HCT116 (cell line): Measurements from ENCODE around the gene VCX. TPM values are rescaled to one million over a fixed set of nuclear protein-coding genes. Genes with fewer than 3 reads are reported as not detected.

Experiments
- ATAC-seq: fragments of 200-7000 bp; cut with Tn5 transposase; 2 replicates; pipeline ENCODE4 v1.9.1; 2020; ENCODE audit warnings: mild to moderate bottlenecking, moderate library complexity
- BruUV-seq: library from RNA; stranded (reverse); fragments of 400-500 nt; replicated peaks from 2 replicates; lab custom pipeline; 2021; lab: Mats Ljungman, UMichigan
- CTCF ChIA-PET: fragments of 300-600 bp; sonication (Branson Sonifier 250); formaldehyde crosslinking; loops from one replicate; lab custom pipeline; 2021; ENCODE audit warnings: antibody characterized with exemption; lab: Charles Lee
- POLR2A ChIA-PET: fragments of 300-600, 350-600 bp; sonication (Branson Sonifier 250); formaldehyde crosslinking; loops from one replicate; lab custom pipeline; 2021; ENCODE audit warnings: antibody characterized with exemption; lab: Charles Lee
- RAD21 ChIA-PET, 2 experiments: fragments of 300-600 bp; sonication (Branson Sonifier 250); formaldehyde crosslinking; loops; one replicate each; lab custom pipeline; 2023; ENCODE audit warnings: low total read pairs in 2 of 2; ENCODE audit not compliant: uncharacterized antibody in 2 of 2, unreplicated experiment in 2 of 2, low non-redundant PET in 1 of 2; lab: Charles Lee
- DNase-seq: peaks from one replicate; pipeline ENCODE4 v3.0.0-alpha.2; 2010; ENCODE audit warnings: low read depth, low spot score
- H2AFZ ChIP-seq: fragments of 200-600 bp; shearing (Covaris generic), sonication (generic); 2 replicates; pipeline ENCODE4 v1.6.1; 2017; ENCODE audit warnings: low read depth, mixed run types, mixed read lengths, antibody characterized with exemption, low read length; ENCODE audit not compliant: poor library complexity, severe bottlenecking
- H3K27ac ChIP-seq: 2 replicates; pipeline ENCODE4 v1.5.1; 2012; ENCODE audit warnings: low read depth, low read length
- H3K27me3 ChIP-seq: fragments of 200-600 bp; sonication (generic); 2 replicates; pipeline ENCODE4 v1.6.1; 2016; ENCODE audit warnings: mixed run types, low read length, mixed read lengths; ENCODE audit not compliant: insufficient read depth
- H3K36me3 ChIP-seq, 2 experiments: fragments of 200-500 bp in 1 of 2; fragments of 200-600 bp in 1 of 2; sonication (Bioruptor generic) in 1 of 2; sonication (generic) in 1 of 2; 2 replicates each; pipeline versions ENCODE4 v1.5.1 to v1.6.1; 2014 to 2016; ENCODE audit warnings: low read length in 2 of 2, inconsistent platforms in 1 of 2, mixed read lengths in 1 of 2, mixed run types in 1 of 2; ENCODE audit not compliant: insufficient read depth in 2 of 2, control insufficient read depth in 1 of 2
- H3K4me1 ChIP-seq, 2 experiments: fragments of 200-600 bp in 1 of 2; sonication (generic) in 1 of 2; 2 replicates each; pipeline versions ENCODE4 v1.5.1 to v1.6.1; 2012 to 2017; ENCODE audit warnings: low read length in 2 of 2, inconsistent platforms in 1 of 2, mild to moderate bottlenecking in 1 of 2, mixed read lengths in 1 of 2, mixed run types in 1 of 2, moderate library complexity in 1 of 2; ENCODE audit not compliant: insufficient read depth in 2 of 2, control insufficient read depth in 1 of 2
- H3K4me2 ChIP-seq: fragments of 200-600 bp; sonication (generic); 2 replicates; pipeline ENCODE4 v1.6.1; 2017; ENCODE audit warnings: mixed run types, low read length, mixed read lengths
- H3K4me3 ChIP-seq, 2 experiments: fragments of 200-600 bp in 1 of 2; sonication (generic) in 1 of 2; replicated peaks in 1 of 2; 2 replicates each; pipeline ENCODE4 v1.5.1; 2011 to 2016; ENCODE audit warnings: low read length in 2 of 2, control low read depth in 1 of 2, low read depth in 1 of 2, mild to moderate bottlenecking in 1 of 2, mixed read lengths in 1 of 2, mixed run types in 1 of 2
- H3K79me2 ChIP-seq: fragments of 200-600 bp; sonication (generic); 2 replicates; pipeline ENCODE4 v1.6.1; 2017; ENCODE audit warnings: mild to moderate bottlenecking, mixed run types, low read length, moderate library complexity, mixed read lengths; ENCODE audit not compliant: insufficient read depth
- H3K9ac ChIP-seq: fragments of 200-600 bp; sonication (generic); 2 replicates; pipeline ENCODE4 v1.6.1; 2016; ENCODE audit warnings: low read length, mixed read lengths
- H3K9me2 ChIP-seq: fragments of 200-600 bp; sonication (generic), shearing (Covaris generic); 2 replicates; pipeline ENCODE4 v1.6.1; 2017; ENCODE audit warnings: mixed run types, mild to moderate bottlenecking, moderate library complexity; ENCODE audit not compliant: insufficient read depth
- H3K9me3 ChIP-seq, 2 experiments: fragments of 200-500 bp in 1 of 2; fragments of 200-600 bp in 1 of 2; sonication (Bioruptor generic) in 1 of 2; sonication (generic) in 1 of 2; 2 replicates each; pipeline ENCODE4 v1.6.1; 2014 to 2017; ENCODE audit warnings: low read length in 2 of 2, mixed read lengths in 2 of 2, inconsistent platforms in 1 of 2, low read depth in 1 of 2, mild to moderate bottlenecking in 1 of 2, mixed run types in 1 of 2, moderate library complexity in 1 of 2; ENCODE audit not compliant: control insufficient read depth in 1 of 2, insufficient read depth in 1 of 2
- H4K20me1 ChIP-seq: fragments of 200-600 bp; sonication (generic), shearing (Covaris generic); 2 replicates; pipeline ENCODE4 v1.6.1; 2017; ENCODE audit warnings: mixed run types, mild to moderate bottlenecking, moderate library complexity; ENCODE audit not compliant: insufficient read depth
- ATF3 ChIP-seq: IDR thresholded peaks from 2 replicates; pipeline ENCODE4 v1.6.1; 2012
- CBX3 ChIP-seq: IDR thresholded peaks from 2 replicates; pipeline ENCODE4 v1.6.1; 2012; ENCODE audit warnings: low read depth
- CTCF ChIP-seq, 3 experiments: fragments of 200-600 bp in 1 of 3; sonication (generic) in 1 of 3; IDR thresholded peaks in 2 of 3; conservative IDR thresholded peaks in 1 of 3; 2 replicates each; pipeline ENCODE4 v1.5.1; 2012 to 2017; ENCODE audit warnings: low read depth in 2 of 3, low read length in 2 of 3, antibody characterized with exemption in 1 of 3, borderline replicate concordance in 1 of 3, control low read depth in 1 of 3, mild to moderate bottlenecking in 1 of 3, mixed read lengths in 1 of 3, mixed run types in 1 of 3, moderate library complexity in 1 of 3; ENCODE audit not compliant: insufficient read depth in 1 of 3
- EGR1 ChIP-seq: IDR thresholded peaks from 2 replicates; pipeline ENCODE4 v1.6.1; 2012; ENCODE audit warnings: low read depth
- ELF1 ChIP-seq: IDR thresholded peaks from 2 replicates; pipeline ENCODE4 v1.6.1; 2012; ENCODE audit warnings: low read depth, borderline replicate concordance
- EZH2 ChIP-seq: fragments of 200-600 bp; sonication (generic); IDR thresholded peaks from 2 replicates; pipeline ENCODE4 v1.6.1; 2017; ENCODE audit warnings: antibody characterized with exemption, mixed run types
- EZH2phosphoT487 ChIP-seq: fragments of 200-600 bp; IDR thresholded peaks from 2 replicates; pipeline ENCODE4 v1.6.1; 2018; ENCODE audit warnings: antibody characterized with exemption, borderline replicate concordance
- FOSL1 ChIP-seq: IDR thresholded peaks from 2 replicates; pipeline ENCODE4 v1.6.1; 2012; ENCODE audit warnings: low read depth
- JUND ChIP-seq: IDR thresholded peaks from 2 replicates; pipeline ENCODE4 v1.6.1; 2012
- POLR2A ChIP-seq: IDR thresholded peaks from 2 replicates; pipeline ENCODE4 v1.7.0; 2011; ENCODE audit warnings: borderline replicate concordance; ENCODE audit not compliant: insufficient read depth, insufficient read length; ENCODE audit errors: extremely low read depth
- RAD21 ChIP-seq: IDR thresholded peaks from 2 replicates; pipeline ENCODE4 v1.6.1; 2012; ENCODE audit warnings: low read depth, mild to moderate bottlenecking
- REST ChIP-seq: IDR thresholded peaks from 2 replicates; pipeline ENCODE4 v1.6.1; 2012; ENCODE audit warnings: low read depth
- SIN3A ChIP-seq: IDR thresholded peaks from 2 replicates; pipeline ENCODE4 v1.6.1; 2012; ENCODE audit warnings: low read depth
- SP1 ChIP-seq: IDR thresholded peaks from 2 replicates; pipeline ENCODE4 v1.6.1; 2012; ENCODE audit warnings: low read depth
- SRF ChIP-seq: IDR thresholded peaks from 2 replicates; pipeline ENCODE4 v1.6.1; 2012; ENCODE audit warnings: low read depth
- TCF7L2 ChIP-seq: IDR thresholded peaks from 2 replicates; pipeline ENCODE4 v1.7.0; 2011; ENCODE audit warnings: borderline replicate concordance, inconsistent platforms; ENCODE audit not compliant: insufficient read depth, insufficient read length; ENCODE audit errors: extremely low read depth
- intact Hi-C: fragments of 100-400 bp; cut with micrococcal nuclease; formaldehyde crosslinking; loops from 2 replicates; pipeline ENCODE4 v1.10.0; 2022
- total RNA-seq: library from RNA; stranded (reverse); gene quantifications from one replicate; pipeline ENCODE4 v1.2.1, GENCODE V29; 2021; ENCODE audit not compliant: unreplicated experiment

The VCX gene
- total RNA-seq, 1 experiment from 2014 or later: not detected

GRCh38 chrX:7801711-7802110 lies 41.3 kb upstream of the VCX start:
- Histone ChIP-seq H3K9ac (no peak overlapping the region), H3K27me3 (no peaks in the 10 kb centered on the region), H3K9me3 (no peaks in the 10 kb centered on the region), H4K20me1 (no peaks in the 10 kb centered on the region), H2AFZ (no peak overlapping the region), H3K4me3 (no peak overlapping the region), H3K4me1 (no peaks in the 10 kb centered on the region), H3K4me2 (no peak overlapping the region), H3K9me2 (no peaks in the 10 kb centered on the region), H3K79me2 (no peaks in the 10 kb centered on the region), H3K36me3 (no peaks in the 10 kb centered on the region), H3K27ac (no peak overlapping the region)
- ChIA-PET RAD21 (no interaction called here), POLR2A (no interaction called here), CTCF (no interaction called here)
- ATAC-seq (no peak), DNase-seq (no peak)
- TF ChIP-seq REST: no peak
- no peak for TF ChIP-seq RAD21
- no peak for TF ChIP-seq JUND
- TF ChIP-seq EGR1: no peak
- no peak for TF ChIP-seq POLR2A
- no peak for TF ChIP-seq SIN3A
- TF ChIP-seq FOSL1: no peak
- TF ChIP-seq SRF: no peak
- no peak for TF ChIP-seq ATF3
- no peak for TF ChIP-seq CTCF (IDR thresholded peaks at IDR 0.05 in 2 of 3, conservative IDR thresholded peaks at IDR 0.05 in 1 of 3; ENCODE audit: borderline replicate concordance in 1 of 3, insufficient read depth in 1 of 3, low read depth in 2 of 3, low read length in 2 of 3)
- no peak for TF ChIP-seq EZH2phosphoT487
- TF ChIP-seq CBX3: no peak
- no peak for TF ChIP-seq EZH2
- no peak for TF ChIP-seq SP1
- no peak for TF ChIP-seq ELF1
- TF ChIP-seq TCF7L2: no peak
- no TSS peak for BruUV-seq
- intact Hi-C loops: no loop called here
